CD4-positive, alpha-beta T cell (primary cell): ENCODE measurements around the gene NANOGP8. TPM values are rescaled to one million over a fixed set of nuclear protein-coding genes. Genes with fewer than 3 reads are reported as not detected.

Experiments
- ATAC-seq: fragments of 200-7000 bp; cut with Tn5 transposase; one replicate; pipeline ENCODE4 v1.10.0; 2022; ENCODE audit warnings: mild to moderate bottlenecking; ENCODE audit not compliant: poor library complexity
- CTCF ChIA-PET: fragments of 350-600 bp; sonication (Branson Sonifier 250); formaldehyde crosslinking; loops from one replicate; lab custom pipeline; 2021; ENCODE audit warnings: antibody characterized with exemption, inconsistent platforms; lab: Charles Lee
- POLR2A ChIA-PET: fragments of 350-600 bp; sonication (Branson Sonifier 250); formaldehyde crosslinking; loops from one replicate; lab custom pipeline; 2021; ENCODE audit warnings: antibody characterized with exemption, inconsistent platforms; lab: Charles Lee
- DNase-seq, 14 experiments: peaks; one replicate each; pipeline ENCODE4 v3.0.0-alpha.2; 2013 to 2020; ENCODE audit warnings: mixed read lengths in 2 of 14
- H3K27ac ChIP-seq, 2 donors: one replicate each; pipeline versions ENCODE4 v1.5.1 to v1.7.0; 2013; ENCODE audit warnings: low read length in 2 of 2, low read depth in 1 of 2, mild to moderate bottlenecking in 1 of 2
- H3K27me3 ChIP-seq, 2 experiments: 1 replicate in 1 of 2; 2 replicates in 1 of 2; pipeline versions ENCODE4 v1.6.1 to v1.7.0; 2013; ENCODE audit warnings: low read length in 2 of 2, control low read depth in 1 of 2, mild to moderate bottlenecking in 1 of 2, moderate library complexity in 1 of 2; ENCODE audit not compliant: insufficient read depth in 2 of 2, control insufficient read depth in 1 of 2
- H3K36me3 ChIP-seq: one replicate; pipeline ENCODE4 v1.6.1; 2013; ENCODE audit warnings: low read length, control low read depth; ENCODE audit not compliant: insufficient read depth
- H3K4me1 ChIP-seq: one replicate; pipeline ENCODE4 v1.6.1; 2013; ENCODE audit warnings: low read length, control low read depth; ENCODE audit not compliant: insufficient read depth
- H3K4me3 ChIP-seq: one replicate; pipeline ENCODE4 v1.5.1; 2013; ENCODE audit warnings: mild to moderate bottlenecking, low read length, moderate library complexity
- H3K9me3 ChIP-seq, 2 experiments: 1 replicate in 1 of 2; 2 replicates in 1 of 2; pipeline versions ENCODE4 v1.6.1 to v1.7.0; 2013; ENCODE audit warnings: low read length in 2 of 2, mild to moderate bottlenecking in 2 of 2, control low read depth in 1 of 2, moderate library complexity in 1 of 2; ENCODE audit not compliant: control insufficient read depth in 1 of 2, insufficient read depth in 1 of 2
- H3K27ac Mint-ChIP-seq: one replicate; pipeline ENCODE4 v1.8.0; 2020; ENCODE audit warnings: mixed read lengths
- H3K27me3 Mint-ChIP-seq: one replicate; pipeline ENCODE4 v1.8.0; 2021; ENCODE audit warnings: mixed read lengths
- H3K36me3 Mint-ChIP-seq: one replicate; pipeline ENCODE4 v1.8.0; 2021; ENCODE audit warnings: low read depth, mixed read lengths
- H3K4me1 Mint-ChIP-seq: one replicate; pipeline ENCODE4 v1.8.0; 2021; ENCODE audit warnings: low read depth, mixed read lengths
- H3K4me3 Mint-ChIP-seq: one replicate; pipeline ENCODE4 v1.8.0; 2020; ENCODE audit warnings: mild to moderate bottlenecking, mixed read lengths
- H3K9me3 Mint-ChIP-seq: one replicate; pipeline ENCODE4 v1.8.0; 2020; ENCODE audit warnings: mixed read lengths
- intact Hi-C, 2 experiments: fragments of 100-400 bp; cut with DNase I in 1 of 2; cut with micrococcal nuclease in 1 of 2; formaldehyde crosslinking; loops; one replicate each; pipeline versions ENCODE4 v1.15.1 to v1.9.0; 2023 to 2025; cut with DNase I, micrococcal nuclease
- total RNA-seq, 174 experiments: library from RNA in 2 of 174; stranded (reverse) in 2 of 174; gene quantifications; one replicate each; pipeline ENCODE4 v1.2.3 and lab custom pipeline; 2021 to 2026
- TF ChIP-seq, protein P1 (sequence below): fragments of 200-600 bp; IDR thresholded peaks from one replicate; pipeline ENCODE4 v1.8.0; 2022; ENCODE audit warnings: antibody characterized with exemption, mild to moderate bottlenecking

The NANOGP8 gene
- total RNA-seq, 2 experiments from 2014 or later: not detected

DNA sequence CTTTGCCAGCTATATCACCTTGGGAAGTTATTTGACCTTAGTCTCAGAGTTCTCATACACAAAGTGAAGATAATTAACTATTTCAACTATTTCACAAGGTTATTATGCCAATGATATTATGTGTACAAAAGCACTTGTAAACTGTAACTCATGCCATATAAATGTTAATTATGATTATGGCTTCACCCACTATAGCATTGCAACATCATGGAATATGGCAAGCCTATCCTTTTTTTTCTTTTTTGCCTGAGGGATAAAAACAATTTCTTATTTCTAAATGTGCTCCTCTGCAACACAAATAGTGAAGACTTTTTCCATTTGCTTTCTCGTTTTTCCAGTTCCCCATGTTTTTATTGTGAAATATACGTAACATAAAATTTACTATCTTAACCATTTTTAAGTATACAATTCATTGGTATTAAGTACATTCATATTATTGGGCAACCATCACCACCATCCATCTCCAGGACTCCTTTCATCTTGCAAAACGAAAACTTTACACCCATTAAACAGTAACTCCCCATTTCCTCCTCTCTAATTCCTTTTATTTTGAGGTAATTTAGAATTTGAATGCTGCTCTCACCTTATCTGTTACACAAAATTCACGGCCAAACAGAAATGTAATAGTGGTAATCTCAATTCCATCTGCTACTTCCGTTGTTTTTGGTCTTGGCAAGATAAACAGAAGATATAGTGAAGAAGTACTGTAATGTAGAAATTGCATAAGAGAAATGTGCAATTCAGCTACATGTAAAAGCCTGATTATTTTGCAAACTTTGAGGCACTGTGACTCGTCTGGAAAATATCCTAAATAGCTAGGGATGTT, 46.3 kb downstream of the NANOGP8 start:
- Mint-ChIP-seq H3K27me3 (no peaks in the 10 kb centered on the region), H3K4me1 (no peaks in the 10 kb centered on the region), H3K4me3 (no peak overlapping the region), H3K9me3 (no peaks in the 10 kb centered on the region), H3K36me3 (no peaks in the 10 kb centered on the region), H3K27ac (no peak overlapping the region)
- ChIA-PET POLR2A (no interaction called here), CTCF (no interaction called here)
- no peaks in the 10 kb centered on the region for H3K4me1 ChIP-seq
- no peaks in the 10 kb centered on the region for H3K9me3 ChIP-seq
- ATAC-seq (no peak), DNase-seq (no peak)
- H3K27me3 ChIP-seq: no peaks in the 10 kb centered on the region
- intact Hi-C loops: no loop called here
- H3K27ac ChIP-seq: no peak overlapping the region
- no peaks in the 10 kb centered on the region for H3K36me3 ChIP-seq
- no peak overlapping the region for H3K4me3 ChIP-seq
- TF ChIP-seq, protein P1, sequence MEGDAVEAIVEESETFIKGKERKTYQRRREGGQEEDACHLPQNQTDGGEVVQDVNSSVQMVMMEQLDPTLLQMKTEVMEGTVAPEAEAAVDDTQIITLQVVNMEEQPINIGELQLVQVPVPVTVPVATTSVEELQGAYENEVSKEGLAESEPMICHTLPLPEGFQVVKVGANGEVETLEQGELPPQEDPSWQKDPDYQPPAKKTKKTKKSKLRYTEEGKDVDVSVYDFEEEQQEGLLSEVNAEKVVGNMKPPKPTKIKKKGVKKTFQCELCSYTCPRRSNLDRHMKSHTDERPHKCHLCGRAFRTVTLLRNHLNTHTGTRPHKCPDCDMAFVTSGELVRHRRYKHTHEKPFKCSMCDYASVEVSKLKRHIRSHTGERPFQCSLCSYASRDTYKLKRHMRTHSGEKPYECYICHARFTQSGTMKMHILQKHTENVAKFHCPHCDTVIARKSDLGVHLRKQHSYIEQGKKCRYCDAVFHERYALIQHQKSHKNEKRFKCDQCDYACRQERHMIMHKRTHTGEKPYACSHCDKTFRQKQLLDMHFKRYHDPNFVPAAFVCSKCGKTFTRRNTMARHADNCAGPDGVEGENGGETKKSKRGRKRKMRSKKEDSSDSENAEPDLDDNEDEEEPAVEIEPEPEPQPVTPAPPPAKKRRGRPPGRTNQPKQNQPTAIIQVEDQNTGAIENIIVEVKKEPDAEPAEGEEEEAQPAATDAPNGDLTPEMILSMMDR: no peak

Other genes with a start within 250 kb of the NANOGP8 start
- 10 to 100 TPM; 40.4 to 40.7 TPM for gene AQR, start 115.6 kb downstream of the NANOGP8 start, total RNA-seq
- 10 to 100 TPM; 35.4 to 37.9 TPM for gene ZNF770, start 97.0 kb downstream of the NANOGP8 start, total RNA-seq